Measurements from ENCODE around the gene AMN1. TPM values are rescaled to one million over a fixed set of nuclear protein-coding genes. Genes with fewer than 3 reads are reported as not detected.
A peak's percentile ranks its signal among the peaks of the same experiment; 100 is the strongest.

AMN1 gene
- 12.5 TPM for total RNA-seq
- 13.9 TPM for polyA plus RNA-seq (ENCODE audit: insufficient read depth, low read depth, low replicate concordance)
- long read RNA-seq, donor 1, transcript AMN1-201 (7 exons, 2,110 nt) = major isoform, 5 of 10 reads
- long read RNA-seq, donor 1, transcript AMN1-211 (6 exons, 880 nt) = major isoform, 5 of 10 reads
- long read RNA-seq, donor 1, partial matches to known transcripts = 0 of 10 reads
- long read RNA-seq, donor 1, other reads (novel, unspliced or antisense) = 0 of 10 reads
- long read RNA-seq, donor 2, transcript AMN1-201 (7 exons, 2,110 nt) = major isoform, 6 of 10 reads
- long read RNA-seq, donor 2, partial matches to known transcripts = 0 of 10 reads
- long read RNA-seq, donor 2, other reads (novel, unspliced or antisense) = 0 of 10 reads
- long read RNA-seq, donor 3, partial matches to known transcripts = 0 of 5 reads
- long read RNA-seq, donor 3, other reads (novel, unspliced or antisense) = 0 of 5 reads
- long read RNA-seq, donor 4, partial matches to known transcripts = 0 of 5 reads
- long read RNA-seq, donor 4, other reads (novel, unspliced or antisense) = 0 of 5 reads
- long read RNA-seq, donor 5 = 0 reads
- long read RNA-seq, donor 6, transcript AMN1-211 (6 exons, 880 nt) = major isoform, 7 of 13 reads
- long read RNA-seq, donor 6, transcript AMN1-201 (7 exons, 2,110 nt) = minor isoform, 5 of 13 reads
- long read RNA-seq, donor 6, partial matches to known transcripts = 0 of 13 reads
- long read RNA-seq, donor 6, other reads (novel, unspliced or antisense) = 0 of 13 reads
- long read RNA-seq, donor 7, partial matches to known transcripts = 0 of 6 reads
- long read RNA-seq, donor 7, other reads (novel, unspliced or antisense) = 1 of 6 reads
- long read RNA-seq, donor 8, transcript AMN1-201 (7 exons, 2,110 nt) = major isoform, 5 of 9 reads
- long read RNA-seq, donor 8, partial matches to known transcripts = 0 of 9 reads
- long read RNA-seq, donor 8, other reads (novel, unspliced or antisense) = 0 of 9 reads
- long read RNA-seq, donor 9, partial matches to known transcripts = 0 of 1 reads
- long read RNA-seq, donor 9, other reads (novel, unspliced or antisense) = 0 of 1 reads
- long read RNA-seq, donor 10, partial matches to known transcripts = 0 of 6 reads
- long read RNA-seq, donor 10, other reads (novel, unspliced or antisense) = 0 of 6 reads

DNA sequence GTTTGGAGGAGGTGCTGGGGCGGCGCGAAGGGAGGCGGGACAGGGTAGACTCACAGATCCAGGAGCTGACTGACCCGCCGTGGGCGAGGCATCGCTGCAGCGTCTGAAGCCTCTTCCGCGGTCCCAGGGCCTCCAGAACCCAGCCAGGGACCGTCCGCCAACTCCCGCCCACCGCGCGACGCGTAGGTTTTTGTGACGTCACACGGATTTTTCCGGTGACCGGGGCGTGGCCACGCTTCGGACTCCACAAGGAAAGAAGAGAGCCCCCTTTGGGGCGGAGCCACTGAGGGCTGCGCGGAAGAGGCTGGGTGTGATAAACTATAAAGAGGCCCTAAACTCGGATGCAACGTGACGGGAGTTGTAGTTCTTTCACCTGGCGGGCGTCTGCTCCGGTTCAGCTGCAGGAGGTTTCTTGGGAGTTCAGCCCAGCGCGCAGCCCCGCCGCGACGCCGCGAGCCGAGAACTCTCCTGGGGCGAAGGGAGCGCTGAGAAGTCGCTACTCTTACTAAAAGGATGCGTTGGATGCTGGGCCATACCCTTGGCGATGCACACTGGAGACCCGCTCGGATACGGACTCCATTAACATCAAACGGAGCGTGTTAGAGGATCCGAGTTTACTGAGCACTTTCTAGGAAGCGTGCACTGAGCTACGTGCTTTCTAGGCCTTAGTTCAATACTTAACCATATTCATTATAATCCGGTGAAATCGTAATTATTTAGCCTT lies at the start of gene AMN1:
Gene AMN1, minus strand, starts transcription at position 105 of the 724 bp plus-strand sequence. Its CDS starts 13 bp downstream, at position 92.
- TF ChIP-seq, protein P1, sequence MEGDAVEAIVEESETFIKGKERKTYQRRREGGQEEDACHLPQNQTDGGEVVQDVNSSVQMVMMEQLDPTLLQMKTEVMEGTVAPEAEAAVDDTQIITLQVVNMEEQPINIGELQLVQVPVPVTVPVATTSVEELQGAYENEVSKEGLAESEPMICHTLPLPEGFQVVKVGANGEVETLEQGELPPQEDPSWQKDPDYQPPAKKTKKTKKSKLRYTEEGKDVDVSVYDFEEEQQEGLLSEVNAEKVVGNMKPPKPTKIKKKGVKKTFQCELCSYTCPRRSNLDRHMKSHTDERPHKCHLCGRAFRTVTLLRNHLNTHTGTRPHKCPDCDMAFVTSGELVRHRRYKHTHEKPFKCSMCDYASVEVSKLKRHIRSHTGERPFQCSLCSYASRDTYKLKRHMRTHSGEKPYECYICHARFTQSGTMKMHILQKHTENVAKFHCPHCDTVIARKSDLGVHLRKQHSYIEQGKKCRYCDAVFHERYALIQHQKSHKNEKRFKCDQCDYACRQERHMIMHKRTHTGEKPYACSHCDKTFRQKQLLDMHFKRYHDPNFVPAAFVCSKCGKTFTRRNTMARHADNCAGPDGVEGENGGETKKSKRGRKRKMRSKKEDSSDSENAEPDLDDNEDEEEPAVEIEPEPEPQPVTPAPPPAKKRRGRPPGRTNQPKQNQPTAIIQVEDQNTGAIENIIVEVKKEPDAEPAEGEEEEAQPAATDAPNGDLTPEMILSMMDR (IDR thresholded peaks at IDR 0.05; ENCODE audit: borderline replicate concordance, extremely low read depth, insufficient read depth) = peak; percentile 20
- peak; percentile 100 for DNase-seq
- Histone ChIP-seq H3K4me3 (ENCODE audit: low read length in 3 of 3) (peak within 1 kb of the TSS; percentile 80 to 93 (median 90)), H3K27ac (ENCODE audit: low read depth in 2 of 2, low read length in 2 of 2) (peak within 1 kb of the TSS; percentile 90 to 95), H3K9me3 (ENCODE audit: control insufficient read depth in 2 of 3, insufficient read depth in 1 of 3, low read length in 3 of 3) (peaks cover 0 to 3% (median 0%) of the 10 kb centered on the region in 3 donors), H3K27me3 (ENCODE audit: control insufficient read depth, insufficient read depth, low read length) (no peaks in the 10 kb centered on the region), H3K36me3 (ENCODE audit: control insufficient read depth in 2 of 3, insufficient read depth in 3 of 3, low read length in 3 of 3) (no peaks in the 10 kb centered on the region), H3K4me1 (ENCODE audit: control insufficient read depth in 2 of 3, insufficient read depth in 2 of 3, low read depth in 1 of 3, low read length in 3 of 3) (peaks cover 5 to 14% (median 7%) of the 10 kb centered on the region in 3 donors), H3K9ac (ENCODE audit: low read length in 3 of 3) (peak within 1 kb of the TSS; percentile 68 to 78 (median 78))
- intact Hi-C loops (cut with DNase I) = no loop called here
- FAIRE-seq = peak; percentile 91

DNA sequence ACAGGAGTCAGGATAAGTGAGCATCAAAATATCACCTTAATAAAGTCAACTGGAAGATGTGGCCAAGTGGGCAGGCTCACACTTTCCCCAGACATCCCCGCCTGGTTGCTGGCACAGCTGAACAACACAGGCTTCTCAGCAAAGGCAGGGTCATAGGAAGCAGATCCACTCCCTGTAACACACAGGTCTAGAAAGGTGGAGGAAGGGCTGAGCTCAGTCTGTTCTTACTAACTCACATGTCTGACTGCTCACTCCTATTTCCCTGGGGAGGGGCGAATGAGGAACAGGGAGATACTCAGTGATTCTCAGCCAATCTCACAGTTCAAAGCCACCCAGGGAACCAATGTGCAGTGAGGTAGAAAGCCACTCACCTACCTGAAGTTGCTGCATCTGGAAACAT lies 45.0 kb upstream of the AMN1 start:
- Histone ChIP-seq H3K36me3 (ENCODE audit: control insufficient read depth in 2 of 3, insufficient read depth in 3 of 3, low read length in 3 of 3) (no peaks in the 10 kb centered on the region), H3K4me3 (ENCODE audit: low read length in 3 of 3) (no peak overlapping the region), H3K27me3 (ENCODE audit: control insufficient read depth, insufficient read depth, low read length) (no peaks in the 10 kb centered on the region), H3K9ac (ENCODE audit: low read length in 3 of 3) (no peak overlapping the region), H3K27ac (ENCODE audit: low read depth in 2 of 2, low read length in 2 of 2) (no peak overlapping the region), H3K9me3 (ENCODE audit: control insufficient read depth in 2 of 3, insufficient read depth in 1 of 3, low read length in 3 of 3) (no peaks in the 10 kb centered on the region), H3K4me1 (ENCODE audit: control insufficient read depth in 2 of 3, insufficient read depth in 2 of 3, low read depth in 1 of 3, low read length in 3 of 3) (no peaks in the 10 kb centered on the region)
- DNase-seq (peak in 3 of 5 donors; percentile 12 to 37 (median 24)), FAIRE-seq (no peak)
- TF ChIP-seq, protein P1 (IDR thresholded peaks at IDR 0.05; ENCODE audit: borderline replicate concordance, extremely low read depth, insufficient read depth) = no peak
- intact Hi-C loops (cut with DNase I) = no loop called here

DNA sequence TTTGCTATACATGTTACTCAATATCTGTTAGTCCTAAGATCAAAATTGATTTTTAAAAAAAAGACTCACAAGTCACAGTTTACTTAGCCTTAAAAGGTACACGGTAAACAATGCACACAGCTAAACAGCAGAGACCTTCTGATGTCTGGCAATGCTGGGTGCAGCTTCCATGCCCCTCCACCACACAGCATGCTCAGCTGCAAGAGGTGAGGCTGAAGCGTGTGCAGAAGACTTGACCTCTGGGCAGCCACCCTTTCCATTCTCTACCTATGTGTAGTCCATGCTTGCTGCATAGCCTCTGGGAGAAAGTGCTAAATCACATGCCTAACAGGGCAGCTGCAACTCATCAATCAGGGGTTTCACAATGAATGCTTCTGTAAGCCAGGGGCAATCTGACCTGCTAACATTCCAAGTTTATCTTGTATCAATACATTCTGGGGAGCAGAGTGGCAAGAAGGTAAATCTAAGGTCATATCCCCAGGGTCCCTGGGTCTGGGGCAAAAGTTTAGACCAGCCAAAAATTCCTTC lies 44.5 kb upstream of the AMN1 start:
- Histone ChIP-seq H3K9me3 (ENCODE audit: control insufficient read depth in 2 of 3, insufficient read depth in 1 of 3, low read length in 3 of 3) (no peaks in the 10 kb centered on the region), H3K27ac (ENCODE audit: low read depth in 2 of 2, low read length in 2 of 2) (no peak overlapping the region), H3K9ac (ENCODE audit: low read length in 3 of 3) (no peak overlapping the region), H3K27me3 (ENCODE audit: control insufficient read depth, insufficient read depth, low read length) (no peaks in the 10 kb centered on the region), H3K36me3 (ENCODE audit: control insufficient read depth in 2 of 3, insufficient read depth in 3 of 3, low read length in 3 of 3) (no peaks in the 10 kb centered on the region), H3K4me3 (ENCODE audit: low read length in 3 of 3) (no peak overlapping the region), H3K4me1 (ENCODE audit: control insufficient read depth in 2 of 3, insufficient read depth in 2 of 3, low read depth in 1 of 3, low read length in 3 of 3) (no peaks in the 10 kb centered on the region)
- FAIRE-seq = no peak
- intact Hi-C loops (cut with DNase I) = no loop called here
- TF ChIP-seq, protein P1 (IDR thresholded peaks at IDR 0.05; ENCODE audit: borderline replicate concordance, extremely low read depth, insufficient read depth) = no peak
- peak in 4 of 5 donors; percentile 50 to 69 (median 62) for DNase-seq

Measured in kidney (tissue), 22 donors.